Measurements from ENCODE around the gene MYRFL. TPM values are rescaled to one million over a fixed set of nuclear protein-coding genes. Genes with fewer than 3 reads are reported as not detected.
"Not testable (repeated sequence)": the region's sequence is repeated elsewhere in the genome, so short reads cannot be mapped to it uniquely, and the experiment has no call there.

The MYRFL gene
- total RNA-seq, 2 experiments from 2014 or later = not detected

- no peaks in the 10 kb centered on the region for H3K9me3 Mint-ChIP-seq
- H3K27ac Mint-ChIP-seq = no peak overlapping the region
- no peak overlapping the region for H3K4me3 Mint-ChIP-seq
- H3K36me3 Mint-ChIP-seq = no peaks in the 10 kb centered on the region
- DNase-seq = no peak
- no peaks in the 10 kb centered on the region for H3K4me1 Mint-ChIP-seq
- H3K27me3 Mint-ChIP-seq = no peaks in the 10 kb centered on the region
These were observed 168.4 kb downstream of the MYRFL start for GRCh38 chr12:69993433-69993832.

GRCh38 chr12:69994086-69994485, 169.1 kb downstream of the MYRFL start:
- not testable (repeated sequence) for H3K36me3 Mint-ChIP-seq

GRCh38 chr12:69994724-69995173, 169.7 kb downstream of the MYRFL start:
- no peaks in the 10 kb centered on the region for H3K36me3 Mint-ChIP-seq
- no peak overlapping the region for H3K27ac Mint-ChIP-seq
- DNase-seq = no peak
- no peaks in the 10 kb centered on the region for H3K27me3 Mint-ChIP-seq
- H3K4me1 Mint-ChIP-seq = no peaks in the 10 kb centered on the region
- H3K9me3 Mint-ChIP-seq = no peaks in the 10 kb centered on the region
- H3K4me3 Mint-ChIP-seq = no peak overlapping the region

More at GRCh38 chr12:69994086-69994485, 169.1 kb downstream of the MYRFL start:
- not testable (repeated sequence) for H3K27ac Mint-ChIP-seq, DNase-seq, H3K4me3 Mint-ChIP-seq, H3K9me3 Mint-ChIP-seq, H3K27me3 Mint-ChIP-seq, H3K4me1 Mint-ChIP-seq

DNA sequence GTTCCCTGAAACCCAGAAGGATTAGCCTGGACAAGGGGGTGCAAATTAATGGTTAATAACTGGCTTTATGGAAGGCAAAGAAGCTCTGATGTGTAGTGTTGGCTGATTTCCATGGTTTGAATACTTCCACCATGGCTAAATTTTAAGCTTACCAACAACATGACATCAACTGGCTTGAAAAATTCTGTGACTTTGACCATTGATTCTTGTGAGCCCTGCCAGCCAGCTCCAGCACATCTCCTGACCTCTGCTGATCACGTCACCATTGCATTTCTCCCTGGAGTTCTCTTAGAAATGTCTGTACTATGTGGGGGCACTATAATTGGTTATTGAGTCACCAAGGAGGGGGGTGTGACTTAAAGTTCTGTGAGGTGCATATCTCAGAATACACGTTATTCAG, 171.2 kb downstream of the MYRFL start:
- H3K4me3 Mint-ChIP-seq = no peak overlapping the region
- H3K4me1 Mint-ChIP-seq = no peaks in the 10 kb centered on the region
- H3K27me3 Mint-ChIP-seq = no peaks in the 10 kb centered on the region
- no peaks in the 10 kb centered on the region for H3K9me3 Mint-ChIP-seq
- no peaks in the 10 kb centered on the region for H3K36me3 Mint-ChIP-seq
- DNase-seq = no peak
- no peak overlapping the region for H3K27ac Mint-ChIP-seq

GRCh38 chr12:69996722-69997121, 171.7 kb downstream of the MYRFL start:
- Mint-ChIP-seq H3K27me3 (no peaks in the 10 kb centered on the region), H3K36me3 (no peaks in the 10 kb centered on the region), H3K4me1 (no peaks in the 10 kb centered on the region), H3K27ac (no peak overlapping the region), H3K4me3 (no peak overlapping the region), H3K9me3 (no peaks in the 10 kb centered on the region)
- DNase-seq = no peak

DNA sequence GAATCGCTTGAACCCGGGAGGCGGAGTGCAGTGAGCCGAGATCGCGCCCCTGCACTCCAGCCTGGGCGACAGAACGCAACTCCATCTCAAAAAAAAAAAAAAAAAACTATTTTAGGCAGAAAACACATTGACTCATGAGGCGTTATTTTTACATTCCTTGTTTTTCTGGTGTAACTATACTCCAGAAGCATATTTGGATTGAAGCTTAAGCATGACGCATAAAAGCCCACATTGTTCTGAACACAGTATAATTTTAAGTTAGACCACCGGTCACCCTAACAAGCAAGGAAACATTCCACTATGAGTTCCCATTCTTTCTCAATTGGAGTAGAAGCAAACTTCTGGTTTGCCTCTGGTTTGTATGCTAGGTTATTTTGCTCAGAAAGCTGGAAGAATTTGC, 173.0 kb downstream of the MYRFL start:
- H3K36me3 Mint-ChIP-seq = no peaks in the 10 kb centered on the region
- H3K27ac Mint-ChIP-seq = no peak overlapping the region
- no peaks in the 10 kb centered on the region for H3K9me3 Mint-ChIP-seq
- H3K27me3 Mint-ChIP-seq = no peaks in the 10 kb centered on the region
- H3K4me1 Mint-ChIP-seq = no peaks in the 10 kb centered on the region
- no peak overlapping the region for H3K4me3 Mint-ChIP-seq
- no peak for DNase-seq

DNA sequence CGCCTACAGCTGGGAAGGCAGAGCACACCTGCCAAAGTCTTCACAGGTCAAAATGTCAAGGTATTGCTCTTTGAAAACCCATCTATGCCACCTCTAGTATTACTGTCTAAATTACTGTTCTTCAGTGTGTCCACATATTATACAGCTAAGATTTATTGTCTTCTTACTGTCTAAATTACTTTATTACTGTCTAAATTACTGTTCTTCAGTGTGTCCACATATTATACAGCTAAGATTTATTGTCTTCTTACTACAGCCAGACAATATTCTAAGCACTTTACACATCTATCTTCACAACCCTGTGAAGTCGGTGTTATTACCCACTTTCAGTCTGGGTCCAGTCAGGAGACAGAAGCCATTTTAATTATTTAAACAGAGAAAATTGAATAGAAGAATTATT, 173.9 kb downstream of the MYRFL start:
- Mint-ChIP-seq H3K4me3 (no peak overlapping the region), H3K27me3 (no peaks in the 10 kb centered on the region), H3K9me3 (no peaks in the 10 kb centered on the region), H3K27ac (no peak overlapping the region), H3K36me3 (no peaks in the 10 kb centered on the region), H3K4me1 (no peaks in the 10 kb centered on the region)
- no peak for DNase-seq

DNA sequence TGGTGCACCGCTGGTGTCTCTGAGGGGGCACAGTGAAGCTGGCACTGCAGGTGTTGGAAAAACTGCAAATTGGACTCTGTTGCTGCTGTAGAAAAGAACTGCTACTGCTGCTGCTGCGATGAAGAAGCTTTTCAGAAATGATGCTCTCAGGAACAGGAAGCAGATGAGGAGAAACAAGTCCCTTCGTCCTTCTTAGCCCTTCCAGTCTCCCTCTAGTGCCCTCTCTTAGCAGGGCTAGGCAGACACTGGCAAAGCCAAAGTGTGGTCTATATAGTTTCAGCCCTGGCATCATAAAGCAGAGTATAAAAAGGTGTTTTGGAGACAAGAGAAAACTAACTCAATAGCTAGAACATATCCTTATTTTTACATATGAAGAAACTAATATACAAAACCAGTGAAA, 174.5 kb downstream of the MYRFL start:
- H3K9me3 Mint-ChIP-seq = no peaks in the 10 kb centered on the region
- DNase-seq = no peak
- no peak overlapping the region for H3K27ac Mint-ChIP-seq
- H3K27me3 Mint-ChIP-seq = no peaks in the 10 kb centered on the region
- H3K4me1 Mint-ChIP-seq = no peaks in the 10 kb centered on the region
- H3K36me3 Mint-ChIP-seq = no peaks in the 10 kb centered on the region
- H3K4me3 Mint-ChIP-seq = no peak overlapping the region

- Mint-ChIP-seq H3K4me1 (no peaks in the 10 kb centered on the region), H3K27ac (no peak overlapping the region), H3K9me3 (peaks cover 5% of the 10 kb centered on the region), H3K27me3 (no peaks in the 10 kb centered on the region), H3K36me3 (no peaks in the 10 kb centered on the region), H3K4me3 (no peak overlapping the region)
- DNase-seq = no peak
These were observed 177.3 kb downstream of the MYRFL start for GRCh38 chr12:70002097-70002911.

DNA sequence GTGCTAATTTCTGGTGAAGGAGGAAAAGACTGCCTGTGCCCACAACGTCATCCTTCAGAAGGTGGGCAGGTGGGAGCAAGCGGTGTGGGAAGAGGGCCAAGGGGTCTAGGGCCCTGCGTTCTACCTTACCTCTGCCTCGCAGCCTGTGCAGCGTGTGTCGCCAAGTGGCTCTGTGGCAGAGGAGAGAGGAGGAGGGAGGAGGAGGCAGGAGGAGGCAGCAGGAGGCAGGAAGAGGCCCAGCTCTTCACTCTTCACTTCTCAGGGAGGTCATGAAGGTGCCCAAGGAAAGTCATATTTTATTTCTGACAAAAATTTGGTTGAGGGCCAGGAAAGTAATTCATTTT, 177.9 kb downstream of the MYRFL start:
- Mint-ChIP-seq H3K27me3 (no peaks in the 10 kb centered on the region), H3K4me1 (no peaks in the 10 kb centered on the region), H3K4me3 (no peak overlapping the region), H3K9me3 (peaks cover 7% of the 10 kb centered on the region), H3K27ac (no peak overlapping the region), H3K36me3 (no peaks in the 10 kb centered on the region)
- no peak for DNase-seq

- Mint-ChIP-seq H3K27me3 (peaks cover 4% of the 10 kb centered on the region), H3K4me3 (no peak overlapping the region), H3K27ac (no peak overlapping the region), H3K36me3 (no peaks in the 10 kb centered on the region), H3K9me3 (peaks cover 23% of the 10 kb centered on the region), H3K4me1 (no peaks in the 10 kb centered on the region)
- DNase-seq = no peak
These were observed 181.0 kb downstream of the MYRFL start for GRCh38 chr12:70005864-70006618.

- Mint-ChIP-seq H3K27me3 (peaks cover 7% of the 10 kb centered on the region), H3K27ac (no peak overlapping the region), H3K4me3 (no peak overlapping the region)
These were observed 181.6 kb downstream of the MYRFL start for GRCh38 chr12:70006619-70006973.

GRCh38 chr12:70007687-70008086, 182.7 kb downstream of the MYRFL start:
- H3K9me3 Mint-ChIP-seq = peaks cover 24% of the 10 kb centered on the region
- H3K4me3 Mint-ChIP-seq = no peak overlapping the region
- H3K27me3 Mint-ChIP-seq = peaks cover 7% of the 10 kb centered on the region
- DNase-seq = no peak
- H3K36me3 Mint-ChIP-seq = no peaks in the 10 kb centered on the region
- no peaks in the 10 kb centered on the region for H3K4me1 Mint-ChIP-seq
- no peak overlapping the region for H3K27ac Mint-ChIP-seq

More at GRCh38 chr12:70006619-70006973, 181.6 kb downstream of the MYRFL start:
- DNase-seq = no peak
- Mint-ChIP-seq H3K36me3 (no peaks in the 10 kb centered on the region), H3K9me3 (peaks cover 23% of the 10 kb centered on the region), H3K4me1 (no peaks in the 10 kb centered on the region)

Measured in activated naive CD8-positive, alpha-beta T cell treated with anti-CD3 and anti-CD28 coated beads for 36 hours (primary cell).